ENCODE results near the gene KCNMA1.
"Not testable (repeated sequence)": the region's sequence is repeated elsewhere in the genome, so short reads cannot be mapped to it uniquely, and the experiment has no call there.

Gene KCNMA1

DNA sequence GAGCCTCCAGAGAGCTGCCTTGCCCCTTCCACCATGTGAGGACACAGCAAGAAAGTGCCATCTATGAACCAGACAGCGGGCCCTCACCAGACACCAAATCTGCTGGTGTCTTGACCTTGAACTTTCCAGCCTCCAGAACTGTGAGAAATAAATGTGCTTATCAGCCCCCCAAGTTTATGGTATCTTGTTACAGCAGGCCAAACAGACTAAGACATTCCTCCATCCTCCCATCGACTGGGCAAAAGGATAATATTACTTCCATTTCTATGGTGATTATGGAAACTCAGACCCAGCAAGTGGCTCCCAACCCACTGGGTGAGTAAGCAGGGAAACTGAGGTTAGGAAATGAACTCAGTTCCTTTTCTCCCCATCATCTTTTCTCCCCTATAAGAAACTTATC, 288.4 kb downstream of the KCNMA1 start:
- DNase-seq (ENCODE audit: low read depth in 1 of 2, low spot score in 1 of 2), result no peak

DNA sequence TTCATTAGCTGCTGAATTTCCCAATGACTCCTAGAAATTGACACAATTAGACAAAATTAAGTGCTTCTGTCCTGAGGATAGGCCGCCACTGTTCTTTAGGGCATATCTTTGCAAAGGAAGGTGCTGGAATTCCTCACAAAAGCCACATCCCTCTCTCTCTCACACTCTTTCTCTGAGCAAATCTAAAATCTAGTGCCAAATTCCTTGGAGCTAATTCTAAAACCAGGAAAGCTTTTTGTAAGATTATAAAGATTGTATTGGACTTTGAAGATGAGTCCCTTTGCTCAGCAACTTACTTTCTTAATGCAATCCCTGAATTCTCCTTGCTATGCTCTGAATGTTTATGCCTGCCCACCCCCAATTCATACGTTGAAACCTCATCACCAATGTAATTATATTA, 288.9 kb downstream of the KCNMA1 start:
- DNase-seq (ENCODE audit: low read depth in 1 of 2, low spot score in 1 of 2), result no peak

DNA sequence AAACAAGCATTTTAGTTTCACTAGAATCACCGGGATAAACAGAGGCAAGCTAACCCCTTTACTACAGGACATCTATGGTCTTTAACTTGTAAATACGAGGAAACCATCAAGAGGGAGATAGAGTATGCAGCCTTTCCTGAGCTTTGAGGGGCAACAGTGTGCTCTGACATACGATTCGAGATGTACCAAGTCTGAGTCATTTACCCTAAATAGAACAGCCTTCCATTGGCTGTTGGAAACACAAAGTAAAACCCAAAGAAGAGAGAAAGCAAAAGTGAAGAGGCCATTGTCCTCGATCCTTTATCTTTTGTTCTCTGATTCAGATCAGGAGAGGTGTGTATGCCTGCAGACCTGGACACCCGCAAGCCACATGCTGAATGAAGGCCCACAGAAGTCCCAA, 289.5 kb downstream of the KCNMA1 start:
- DNase-seq (ENCODE audit: low read depth in 1 of 2, low spot score in 1 of 2), result no peak

DNA sequence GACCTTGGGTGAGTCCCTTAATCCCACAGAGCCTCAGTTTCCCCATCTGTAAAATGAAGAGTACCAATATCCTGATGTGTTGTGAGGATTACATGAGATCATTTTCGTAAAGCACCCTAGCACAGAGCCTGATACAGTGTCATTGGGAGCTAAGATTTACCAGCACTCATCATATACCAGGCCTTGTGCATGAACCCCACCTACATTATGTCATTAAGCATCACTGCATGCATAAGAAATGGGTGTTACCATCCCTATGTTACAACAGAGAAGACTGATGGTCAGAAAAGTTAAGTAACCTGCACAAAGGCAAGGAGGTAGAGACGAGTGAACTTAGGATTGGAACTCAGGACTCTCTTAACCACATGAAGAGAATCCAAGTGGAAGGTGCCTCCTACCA, 290.6 kb downstream of the KCNMA1 start:
- no peak for DNase-seq (ENCODE audit: low read depth in 1 of 2, low spot score in 1 of 2)

DNA sequence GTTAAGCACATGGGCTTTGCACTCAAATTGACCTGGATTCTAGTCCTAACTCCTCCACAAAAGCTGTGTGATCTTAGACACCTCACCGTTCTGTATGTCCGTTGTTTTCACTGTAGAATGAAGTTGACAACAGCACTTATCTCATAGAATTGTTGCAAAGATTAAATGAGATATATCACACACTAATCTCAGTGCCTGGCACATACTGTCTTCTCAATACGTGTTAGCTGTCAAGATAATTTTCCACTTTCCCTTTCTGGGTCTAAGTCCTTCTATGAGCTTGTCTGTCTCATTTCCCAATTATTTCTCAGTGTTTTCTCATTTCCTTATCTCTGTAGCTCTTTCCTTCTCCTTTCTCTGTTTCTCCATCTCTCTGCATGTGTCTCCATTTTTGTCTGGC, 296.6 kb downstream of the KCNMA1 start:
- DNase-seq (ENCODE audit: low read depth in 1 of 2, low spot score in 1 of 2), result no peak

DNA sequence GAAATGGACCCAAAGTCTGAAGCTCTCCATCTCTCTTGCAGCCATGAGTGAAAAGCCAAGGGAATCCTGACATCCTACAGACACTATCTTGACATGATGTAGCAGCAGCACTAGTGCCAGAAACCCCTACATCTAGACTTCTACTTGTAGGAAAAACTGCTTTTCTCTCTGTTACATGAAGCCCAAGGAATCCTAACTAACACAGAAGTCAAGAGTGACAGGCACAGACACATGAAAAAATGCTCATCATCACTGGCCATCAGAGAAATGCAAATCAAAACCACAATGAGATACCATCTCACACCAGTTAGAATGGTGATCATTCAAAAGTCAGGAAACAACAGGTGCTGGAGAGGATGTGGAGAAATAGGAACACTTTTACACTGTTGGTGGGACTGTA, 297.7 kb downstream of the KCNMA1 start:
- DNase-seq (ENCODE audit: low read depth in 1 of 2, low spot score in 1 of 2), result not testable (repeated sequence)

DNA sequence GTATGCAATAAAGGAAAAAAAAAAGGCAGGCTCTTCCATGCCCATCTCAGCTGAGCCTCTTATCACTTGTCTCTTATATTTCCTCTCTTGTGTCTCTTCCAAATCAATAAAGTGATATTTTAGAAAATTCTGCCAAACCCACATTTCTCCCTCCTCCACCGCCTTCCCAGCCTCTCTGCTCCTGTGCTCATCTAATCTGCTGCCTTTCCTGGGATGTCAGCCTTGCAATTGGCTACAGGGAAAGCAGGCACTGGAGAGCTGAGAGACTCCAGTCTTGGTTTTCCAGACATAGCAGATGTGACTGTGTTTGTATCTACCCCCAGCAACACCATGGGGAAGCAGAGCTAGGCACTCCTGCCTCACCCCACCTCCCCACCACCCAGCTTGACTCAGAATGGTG, 298.4 kb downstream of the KCNMA1 start:
- DNase-seq (ENCODE audit: low read depth in 1 of 2, low spot score in 1 of 2), result no peak

DNA sequence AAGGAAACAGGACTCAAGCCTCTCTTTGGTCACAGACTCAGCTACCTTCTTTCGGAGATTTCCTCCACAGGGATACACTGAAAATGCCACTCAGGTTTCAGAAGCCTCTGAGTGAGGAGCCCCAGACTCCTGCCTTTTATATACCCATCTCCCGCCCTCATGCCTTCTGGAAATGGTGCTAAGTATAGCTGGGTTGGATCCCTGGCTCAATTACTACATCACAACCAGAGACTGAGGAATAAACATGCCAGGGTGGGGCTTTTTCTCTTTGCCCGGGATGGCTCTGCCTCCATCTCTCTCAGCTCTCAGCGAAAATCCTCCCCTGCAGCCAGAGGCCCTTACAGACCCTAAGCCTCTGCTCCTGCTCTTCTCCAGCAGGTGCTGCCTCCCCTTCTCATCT, 299.5 kb downstream of the KCNMA1 start:
- DNase-seq (ENCODE audit: low read depth in 1 of 2, low spot score in 1 of 2), result no peak

DNA sequence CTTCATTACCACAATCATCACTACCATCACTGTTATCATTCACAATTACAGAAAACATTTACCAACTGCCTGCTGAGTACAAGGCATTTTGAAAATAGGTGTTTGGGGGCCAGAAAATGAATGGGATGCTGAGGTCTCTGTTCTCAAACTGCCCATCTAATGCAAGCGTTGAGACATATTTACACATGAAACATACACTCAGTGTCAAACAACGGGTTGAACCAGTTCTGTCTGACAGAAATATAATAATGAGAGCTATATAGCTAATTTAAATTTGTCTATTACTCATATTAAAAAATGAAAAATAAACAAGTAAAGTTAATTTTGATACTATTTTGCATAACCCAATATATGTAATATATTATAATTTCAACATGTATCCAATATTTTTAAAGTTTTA, 303.1 kb downstream of the KCNMA1 start:
- no peak for DNase-seq (ENCODE audit: low read depth in 1 of 2, low spot score in 1 of 2)

DNA sequence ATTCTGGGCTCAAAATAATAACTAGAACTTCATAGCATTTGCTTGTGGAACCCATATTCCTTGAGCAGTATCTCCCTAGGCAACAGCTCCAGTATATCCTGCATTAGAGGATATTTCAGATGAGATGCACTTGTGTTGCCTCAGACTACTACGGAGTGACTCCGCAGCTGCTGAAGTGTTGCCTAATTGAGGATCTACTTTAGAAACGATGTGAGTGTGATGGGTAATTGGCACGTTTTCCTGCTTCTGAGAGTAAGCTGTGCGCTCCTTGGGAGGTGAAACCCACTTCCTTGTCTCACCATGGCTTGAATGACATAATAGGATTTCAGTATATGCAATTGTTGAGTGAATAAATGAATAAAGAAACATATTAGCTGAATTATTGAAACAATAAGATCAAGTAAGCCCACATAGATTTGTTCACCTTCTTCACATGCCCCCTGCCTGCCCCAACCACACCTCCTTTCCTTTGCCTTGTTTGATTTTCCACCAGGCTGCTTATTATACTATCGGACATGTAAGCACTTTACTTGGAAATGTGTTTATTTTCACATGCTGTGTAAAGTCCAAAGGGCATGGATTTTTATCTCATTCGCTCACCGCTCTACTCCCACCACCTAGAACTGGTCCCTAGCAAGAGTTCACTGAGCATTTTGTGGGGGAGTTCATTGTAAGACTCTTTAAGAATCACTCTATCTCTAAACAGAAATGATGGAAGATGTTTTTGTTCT, 303.8 kb downstream of the KCNMA1 start:
- no peak for DNase-seq (ENCODE audit: low read depth in 1 of 2, low spot score in 1 of 2)

DNA sequence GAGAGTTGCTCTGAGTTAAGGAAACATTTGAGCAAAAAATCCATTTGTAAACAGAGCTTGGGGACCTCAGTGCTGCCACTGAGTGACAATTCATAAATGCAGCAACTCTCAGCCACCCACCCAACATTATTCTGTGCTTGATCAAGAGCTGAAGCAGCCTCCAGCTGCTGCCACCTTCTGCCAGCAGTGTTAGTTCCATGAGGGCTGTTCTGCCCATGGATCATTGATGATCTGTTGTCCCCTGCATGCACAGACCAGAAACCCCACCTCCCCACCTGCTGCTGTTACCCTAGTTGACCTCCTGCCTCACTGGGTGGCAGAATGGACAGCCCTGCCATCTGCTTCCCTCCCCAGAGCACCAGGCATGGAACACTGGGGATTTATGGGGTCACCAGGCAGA, 305.4 kb downstream of the KCNMA1 start:
- DNase-seq (ENCODE audit: low read depth in 1 of 2, low spot score in 1 of 2), result no peak

DNA sequence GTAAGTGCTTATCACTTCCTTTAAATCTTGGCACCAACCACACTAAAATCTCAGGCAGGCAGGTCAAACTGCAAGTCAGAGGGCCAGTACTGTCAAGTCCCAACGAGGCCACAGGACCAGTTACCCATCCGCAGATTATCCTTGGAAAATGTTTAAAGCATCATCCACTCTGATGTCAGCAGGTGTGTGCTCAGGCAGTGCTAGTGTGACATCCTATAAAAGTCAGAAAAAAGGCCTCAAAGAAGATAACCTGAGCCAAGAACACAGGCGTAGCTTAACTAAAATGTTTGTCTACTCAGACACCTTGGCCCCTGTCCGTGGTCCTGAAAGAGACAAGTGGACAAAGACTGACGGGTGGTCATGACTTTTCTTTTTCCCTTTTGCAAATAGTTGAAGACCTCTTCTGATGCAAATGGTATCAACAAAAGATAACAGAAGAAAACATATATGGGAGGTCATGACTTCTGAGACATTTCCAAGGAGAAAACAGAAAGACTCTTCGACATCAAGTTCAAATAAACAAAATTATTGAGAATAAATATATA, 309.3 kb downstream of the KCNMA1 start:
- DNase-seq (ENCODE audit: low read depth in 1 of 2, low spot score in 1 of 2), result no peak

DNA sequence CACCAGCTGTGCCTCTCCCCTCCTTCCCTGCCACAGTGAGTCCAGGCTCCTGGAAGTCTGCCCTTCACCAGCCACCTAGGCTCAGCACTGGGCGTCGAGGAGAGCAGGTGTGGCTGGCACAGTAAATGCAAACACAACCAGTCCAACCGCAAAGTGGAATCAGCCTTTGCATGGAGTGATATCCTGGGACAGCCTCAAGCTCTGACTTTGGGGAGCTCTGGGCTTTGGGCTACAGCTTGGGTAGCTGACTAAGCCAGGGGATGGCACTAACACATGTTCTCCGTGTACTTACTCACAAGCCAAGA, 312.4 kb downstream of the KCNMA1 start:
- DNase-seq (ENCODE audit: low read depth in 1 of 2, low spot score in 1 of 2), result no peak

DNA sequence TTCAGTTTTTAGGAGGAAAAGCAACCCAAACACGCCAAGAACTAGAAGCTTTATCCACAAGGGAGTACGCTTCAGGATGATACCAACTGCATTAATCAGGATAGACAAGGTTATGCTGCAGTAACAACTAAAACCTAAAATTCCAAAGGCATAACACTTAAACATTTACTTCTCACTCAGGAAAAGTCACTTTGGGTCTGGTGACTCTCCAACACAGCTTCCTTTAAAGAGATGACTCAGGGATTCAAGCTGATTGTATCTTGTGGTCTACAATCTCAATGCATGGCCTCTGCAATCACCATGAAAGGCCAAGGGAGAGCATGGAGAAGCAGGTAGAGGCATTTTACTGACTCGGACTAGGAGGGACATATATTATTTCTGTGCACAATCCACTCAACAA, 315.8 kb downstream of the KCNMA1 start:
- DNase-seq (ENCODE audit: low read depth in 1 of 2, low spot score in 1 of 2), result no peak

DNA sequence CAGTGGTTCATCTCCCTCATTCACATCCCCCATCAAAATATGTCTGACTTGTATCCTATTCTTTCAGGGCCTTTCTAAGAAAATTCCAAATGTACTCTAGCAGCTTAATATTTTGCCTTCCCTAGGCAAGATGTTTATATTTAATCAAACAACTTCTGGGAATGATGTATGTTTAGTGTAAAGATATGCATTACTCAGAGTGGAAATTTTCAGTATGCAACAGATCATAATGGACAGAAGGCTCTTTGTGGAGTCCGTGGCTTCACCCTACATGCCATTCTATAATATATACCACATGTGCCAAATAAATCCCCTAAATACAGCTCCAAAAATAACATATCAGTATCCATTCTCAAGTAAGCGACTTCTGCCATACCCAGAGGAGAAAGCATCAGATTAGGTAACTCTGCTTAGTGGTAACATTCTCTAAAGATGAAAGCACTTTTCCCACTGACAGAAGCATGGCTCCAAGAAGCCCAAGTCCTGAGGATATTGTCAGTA, 316.6 kb downstream of the KCNMA1 start:
- DNase-seq (ENCODE audit: low read depth in 1 of 2, low spot score in 1 of 2), result no peak

DNA sequence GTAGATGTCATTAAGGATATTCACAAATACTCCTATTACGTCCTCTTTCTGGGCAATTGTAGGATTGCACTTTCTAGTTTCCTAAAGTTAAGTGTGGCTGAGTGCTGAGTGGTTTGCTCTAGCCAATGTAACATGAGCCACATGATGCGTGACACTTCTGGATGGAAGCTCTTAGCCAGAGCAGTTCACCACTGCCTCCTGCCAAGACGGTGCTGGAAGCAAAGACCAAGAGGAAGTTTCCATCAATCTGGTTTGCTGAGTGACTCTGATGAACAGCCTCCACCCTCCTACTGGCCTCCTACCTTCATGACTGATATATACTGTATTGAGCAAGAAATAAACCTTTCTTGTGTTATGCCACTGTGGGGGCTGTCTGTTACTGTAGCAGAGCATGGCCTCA, 318.1 kb downstream of the KCNMA1 start:
- DNase-seq (ENCODE audit: low read depth in 1 of 2, low spot score in 1 of 2), result no peak

DNA sequence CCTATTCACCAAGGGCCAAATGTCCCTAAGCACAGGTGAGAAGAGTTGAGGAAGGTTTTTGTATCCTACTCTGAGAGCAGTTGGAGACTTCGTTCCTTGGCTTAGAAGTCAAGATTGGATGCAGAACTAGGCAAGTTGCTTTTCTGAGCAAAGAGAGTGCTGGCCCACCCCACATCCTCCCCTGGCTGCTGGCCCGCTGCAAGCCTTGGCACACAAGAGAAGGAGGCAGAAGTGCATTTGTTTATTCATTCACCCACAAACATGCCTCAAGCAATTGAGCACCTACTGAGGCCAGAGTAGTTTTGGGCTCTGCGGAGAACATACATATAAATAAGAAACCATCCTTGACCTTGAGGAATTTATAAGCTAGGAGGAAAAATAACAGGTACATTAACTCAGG, 318.9 kb downstream of the KCNMA1 start:
- DNase-seq (ENCODE audit: low read depth in 1 of 2, low spot score in 1 of 2), result no peak

DNA sequence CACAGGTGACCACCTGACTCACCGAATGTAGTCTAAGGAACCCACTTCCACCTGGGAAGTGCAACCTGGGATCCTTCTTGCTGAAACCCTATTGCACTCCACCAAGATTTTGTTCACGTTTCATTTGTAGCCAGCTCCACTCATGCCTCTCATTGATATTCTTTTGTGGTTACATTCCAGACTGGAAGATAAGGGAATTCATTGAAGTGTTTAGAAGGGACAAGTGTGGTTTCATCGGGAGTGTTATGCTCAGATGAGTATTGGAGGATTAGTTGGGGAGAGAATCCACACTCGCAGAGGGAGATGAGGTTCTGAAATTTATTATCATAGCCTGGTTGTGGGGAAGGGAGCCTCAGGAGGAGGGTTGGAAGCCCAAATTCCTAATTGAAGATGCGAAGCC, 320.4 kb downstream of the KCNMA1 start:
- no peak for DNase-seq (ENCODE audit: low read depth in 1 of 2, low spot score in 1 of 2)

DNA sequence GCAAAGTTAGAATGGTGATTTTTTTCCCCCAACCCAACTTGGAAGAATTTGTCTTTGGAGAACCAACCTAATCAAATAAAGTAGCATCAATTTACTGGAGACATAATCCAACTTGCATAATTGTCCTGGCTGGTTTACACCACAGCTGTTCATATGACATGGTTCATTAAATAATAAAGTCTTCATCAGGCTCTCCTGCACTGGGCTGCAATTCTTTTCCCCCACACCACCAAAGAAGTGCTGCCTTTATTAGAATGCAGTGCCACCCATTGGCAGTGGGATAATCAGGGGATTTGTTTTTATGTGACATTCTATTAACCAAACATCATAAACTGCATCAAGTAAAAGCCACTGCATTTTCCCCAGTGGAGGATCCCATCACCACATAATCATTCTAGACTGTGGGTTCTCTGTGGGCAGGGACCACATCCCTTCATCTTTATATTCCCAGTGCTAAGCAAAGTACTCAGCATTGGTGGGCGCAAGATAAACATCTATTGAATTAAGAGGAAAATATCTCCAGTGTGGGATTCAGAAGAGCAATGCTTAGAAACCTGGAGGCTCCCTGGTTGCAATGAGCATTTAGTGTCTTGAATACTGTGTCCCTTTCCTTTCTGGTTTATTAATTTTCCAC, 322.0 kb downstream of the KCNMA1 start:
- no peak for DNase-seq (ENCODE audit: low read depth in 1 of 2, low spot score in 1 of 2)

DNA sequence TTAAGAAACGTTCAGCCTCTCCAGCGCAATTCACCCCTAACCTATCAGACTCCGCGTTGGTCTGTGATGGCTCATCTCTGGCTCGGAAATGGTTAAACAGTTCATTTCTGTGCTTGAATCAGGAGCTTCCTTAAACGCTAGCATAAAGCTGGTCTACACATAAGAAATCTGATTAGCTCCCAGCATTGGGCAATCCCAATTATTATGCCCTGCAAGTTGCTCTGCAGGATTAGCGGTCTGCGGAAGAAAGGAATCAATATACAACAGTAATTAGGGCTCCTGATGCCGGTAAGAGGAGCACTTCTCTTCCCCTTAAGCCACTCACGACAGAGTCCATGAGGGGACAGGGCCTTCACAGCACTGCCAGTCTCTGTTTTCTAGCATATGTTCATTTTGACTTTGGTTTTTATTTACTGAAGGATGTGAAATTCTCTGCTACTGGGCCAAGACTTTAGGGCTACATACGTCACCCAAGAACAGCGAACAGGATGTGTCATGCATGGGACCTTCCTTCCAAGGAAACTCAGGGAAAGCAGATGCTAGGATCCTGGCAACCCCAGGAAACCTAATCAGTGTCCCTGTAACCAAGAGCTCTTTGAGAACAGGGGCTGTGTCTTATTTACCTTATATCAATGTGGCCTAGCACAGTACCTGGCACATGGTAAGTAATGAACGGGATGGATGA, 324.4 kb downstream of the KCNMA1 start:
- no peak for DNase-seq (ENCODE audit: low read depth in 1 of 2, low spot score in 1 of 2)

DNA sequence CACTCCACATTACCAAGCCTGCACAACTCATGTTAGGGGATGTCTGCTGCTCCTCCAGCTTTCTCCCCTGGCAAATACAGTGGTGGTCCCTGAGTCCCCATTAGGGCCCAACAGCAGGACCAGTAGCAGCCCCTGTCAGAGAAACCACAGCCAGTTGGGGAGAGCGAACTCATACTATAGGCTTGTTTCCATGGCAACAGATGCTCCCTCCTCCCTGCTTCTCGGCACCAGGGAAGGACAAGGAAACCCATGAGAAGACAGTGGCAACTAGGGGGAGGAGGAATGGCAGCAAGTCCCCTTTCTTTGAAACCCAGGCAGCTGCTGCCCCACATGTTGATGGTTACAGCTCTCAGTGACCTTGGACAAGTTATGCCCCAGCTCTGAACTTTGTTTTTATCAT, 326.4 kb downstream of the KCNMA1 start:
- no peak for DNase-seq (ENCODE audit: low read depth in 1 of 2, low spot score in 1 of 2)

DNA sequence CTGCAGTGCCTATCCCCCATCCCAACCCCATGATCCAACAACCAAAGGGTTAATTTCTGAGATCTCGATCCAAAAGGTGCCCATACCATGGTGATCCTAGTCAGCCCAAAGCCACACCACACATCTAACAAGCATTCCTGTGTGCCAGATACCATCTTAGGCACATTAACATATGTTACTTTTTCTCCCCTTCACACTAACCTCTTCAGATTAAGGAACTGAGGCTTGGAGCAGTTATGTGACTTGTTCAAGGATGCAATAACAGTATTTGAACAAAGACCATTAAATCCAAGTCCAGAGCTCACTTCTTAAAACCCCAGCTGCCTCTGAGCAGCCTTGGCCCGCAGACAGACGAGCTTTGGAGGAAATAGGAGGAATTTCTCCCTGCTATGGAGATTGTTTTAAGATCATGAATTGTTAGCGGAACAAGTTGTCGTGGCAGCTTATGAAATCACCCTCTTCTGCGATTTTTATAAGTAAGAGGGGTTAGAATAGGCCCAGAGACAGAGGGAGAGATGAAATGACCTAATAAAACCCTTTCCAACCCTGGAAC, 327.2 kb downstream of the KCNMA1 start:
- DNase-seq (ENCODE audit: low read depth in 1 of 2, low spot score in 1 of 2), result no peak

Measured in activated T-helper 1 cell treated with anti-CD3 and anti-CD28 coated beads, Interleukin-2, amount 50 U/mL, for 16 hours (primary cell).